Measurements from ENCODE around the gene LRRC18.

Gene LRRC18

GRCh38 chr10:48958598-48959190 lies 19.1 kb upstream of the LRRC18 start:
- H3K4me3 ChIP-seq (replicated peaks; ENCODE audit: insufficient read depth, low read length), result no peak overlapping the region
- H3K27ac ChIP-seq (replicated peaks), result no peak overlapping the region
- DNase-seq (ENCODE audit: low read depth in 1 of 2, low spot score in 1 of 2), result no peak
- H3K27me3 ChIP-seq (ENCODE audit: insufficient read depth, poor library complexity, severe bottlenecking), result no peaks in the 10 kb centered on the region
- TF ChIP-seq SPI1 (IDR thresholded peaks at IDR 0.05; ENCODE audit: borderline replicate concordance, low read depth) (no peak), POLR2AphosphoS5 (IDR thresholded peaks at IDR 0.05; ENCODE audit: low read depth) (no peak)

- Histone ChIP-seq H3K27ac (replicated peaks) (no peak overlapping the region), H3K27me3 (ENCODE audit: insufficient read depth, poor library complexity, severe bottlenecking) (no peaks in the 10 kb centered on the region), H3K4me3 (replicated peaks; ENCODE audit: insufficient read depth, low read length) (no peak overlapping the region)
- DNase-seq (ENCODE audit: low read depth in 1 of 2, low spot score in 1 of 2), result no peak
- TF ChIP-seq REST (IDR thresholded peaks at IDR 0.05; ENCODE audit: insufficient replicate concordance, low read depth), result no peak
- no peak for TF ChIP-seq POLR2AphosphoS5 (IDR thresholded peaks at IDR 0.05; ENCODE audit: low read depth)
- no peak for TF ChIP-seq SPI1 (IDR thresholded peaks at IDR 0.05; ENCODE audit: borderline replicate concordance, low read depth)
- TF ChIP-seq GABPA (IDR thresholded peaks at IDR 0.05; ENCODE audit: low read depth), result no peak
- TF ChIP-seq CTCF (IDR thresholded peaks at IDR 0.05; ENCODE audit: insufficient read depth, low read length), result no peak
Observed at GRCh38 chr10:48957361-48958151, 17.9 kb upstream of the LRRC18 start.

- Histone ChIP-seq H3K4me3 (replicated peaks; ENCODE audit: insufficient read depth, low read length) (no peak overlapping the region), H3K27me3 (ENCODE audit: insufficient read depth, poor library complexity, severe bottlenecking) (no peaks in the 10 kb centered on the region), H3K27ac (replicated peaks) (no peak overlapping the region)
- TF ChIP-seq REST (IDR thresholded peaks at IDR 0.05; ENCODE audit: insufficient replicate concordance, low read depth) (no peak), SPI1 (IDR thresholded peaks at IDR 0.05; ENCODE audit: borderline replicate concordance, low read depth) (no peak), CTCF (IDR thresholded peaks at IDR 0.05; ENCODE audit: insufficient read depth, low read length) (no peak), POLR2AphosphoS5 (IDR thresholded peaks at IDR 0.05; ENCODE audit: low read depth) (no peak)
- DNase-seq (ENCODE audit: low read depth in 1 of 2, low spot score in 1 of 2), result no peak
Observed at GRCh38 chr10:48951707-48952106, 12.1 kb upstream of the LRRC18 start.

- Histone ChIP-seq H3K4me3 (replicated peaks; ENCODE audit: insufficient read depth, low read length) (no peak overlapping the region), H3K27ac (replicated peaks) (no peak overlapping the region), H3K27me3 (ENCODE audit: insufficient read depth, poor library complexity, severe bottlenecking) (no peaks in the 10 kb centered on the region)
- DNase-seq (ENCODE audit: low read depth in 1 of 2, low spot score in 1 of 2), result no peak
- TF ChIP-seq SPI1 (IDR thresholded peaks at IDR 0.05; ENCODE audit: borderline replicate concordance, low read depth), result no peak
Observed at GRCh38 chr10:48948470-48949037, 8.9 kb upstream of the LRRC18 start.

All from HL-60 (cell line).